GM12878 (cell line): ENCODE measurements around the gene GMDS. TPM values are rescaled to one million over a fixed set of nuclear protein-coding genes. Genes with fewer than 3 reads are reported as not detected.

Experiments used
- ATAC-seq: fragments of 200-7000 bp; cut with Tn5 transposase; 3 replicates; pipeline ENCODE4 v1.9.1; 2020; ENCODE audit warnings: mild to moderate bottlenecking, moderate library complexity
- BruUV-seq: library from RNA; stranded (reverse); fragments of 400-500 nt; replicated peaks from 2 replicates; lab custom pipeline; 2021; lab: Mats Ljungman, UMichigan
- CTCF ChIA-PET: fragments of 300-600 bp; sonication (Branson Sonifier 250); formaldehyde crosslinking; extraction: SDS; loops from one replicate; lab custom pipeline; 2021; ENCODE audit warnings: inconsistent platforms; lab: Yijun Ruan, JAX
- POLR2A ChIA-PET: fragments of 350-600 bp; formaldehyde crosslinking; extraction: SDS; loops from one replicate; lab custom pipeline; 2021; ENCODE audit warnings: inconsistent platforms; lab: Charles Lee
- RAD21 ChIA-PET: fragments of 300-600 bp; sonication (Branson Sonifier 250); formaldehyde crosslinking; loops from one replicate; lab custom pipeline; 2023; ENCODE audit warnings: antibody characterized with exemption; ENCODE audit not compliant: unreplicated experiment; lab: Charles Lee
- SMC1A ChIA-PET: fragments of 300-600 bp; sonication (Branson Sonifier 250); formaldehyde crosslinking; loops from one replicate; lab custom pipeline; 2023; ENCODE audit not compliant: unreplicated experiment, uncharacterized antibody; lab: Charles Lee
- DNase-seq: peaks from one replicate; pipeline ENCODE4 v3.0.0-alpha.2; 2011; ENCODE audit warnings: low read depth, low spot score
- FAIRE-seq: peaks from 3 replicates; lab custom pipeline; 2011; peaks lifted over from hg19 to GRCh38; lab: Jason Lieb, UNC
- H2AFZ ChIP-seq: 2 replicates; pipeline ENCODE4 v1.6.0; 2011; ENCODE audit warnings: low read depth, low read length, control low read depth; ENCODE audit not compliant: control insufficient read depth
- H3K27ac ChIP-seq: 2 replicates; pipeline ENCODE4 v1.5.1; 2011; ENCODE audit warnings: control low read depth; ENCODE audit not compliant: control insufficient read depth, insufficient read depth
- H3K27me3 ChIP-seq, 2 experiments: replicated peaks in 1 of 2; 2 replicates each; pipeline versions ENCODE4 v1.6.0 to v1.6.1; 2011; ENCODE audit warnings: low read length in 1 of 2; ENCODE audit not compliant: control insufficient read depth in 2 of 2, insufficient read depth in 2 of 2
- H3K36me3 ChIP-seq, 2 experiments: 2 replicates each; pipeline ENCODE4 v1.5.1; 2011; ENCODE audit warnings: low read length in 1 of 2; ENCODE audit not compliant: control insufficient read depth in 2 of 2, insufficient read depth in 2 of 2
- H3K4me1 ChIP-seq: 2 replicates; pipeline ENCODE4 v1.6.1; 2011; ENCODE audit warnings: mild to moderate bottlenecking, low read length, moderate library complexity, mixed read lengths; ENCODE audit not compliant: control insufficient read depth, insufficient read depth
- H3K4me2 ChIP-seq: 2 replicates; pipeline ENCODE4 v1.6.0; 2011; ENCODE audit warnings: control low read depth; ENCODE audit not compliant: control insufficient read depth, insufficient read depth
- H3K4me3 ChIP-seq: fragments of 200-600 bp; sonication (generic); 2 replicates; pipeline ENCODE4 v1.5.1; 2016
- H3K79me2 ChIP-seq: 2 replicates; pipeline ENCODE4 v1.6.0; 2011; ENCODE audit warnings: low read length; ENCODE audit not compliant: control insufficient read depth, insufficient read depth
- H3K9ac ChIP-seq: 2 replicates; pipeline ENCODE4 v1.8.0; 2011; ENCODE audit warnings: low read length, control low read depth, mixed read lengths; ENCODE audit not compliant: control insufficient read depth, insufficient read depth
- H3K9me3 ChIP-seq: replicated peaks from 3 replicates; pipeline ENCODE4 v1.5.1; 2011; ENCODE audit warnings: mild to moderate bottlenecking, low read length; ENCODE audit not compliant: control insufficient read depth, insufficient read depth
- H4K20me1 ChIP-seq: 2 replicates; pipeline ENCODE4 v1.6.0; 2011; ENCODE audit not compliant: control insufficient read depth, insufficient read depth
- NR2F1 ChIP-seq: fragments of 450-650 bp; conservative IDR thresholded peaks from 2 replicates; pipeline ENCODE4 v1.6.1; 2017; ENCODE audit warnings: mild to moderate bottlenecking
- POU2F2 ChIP-seq: IDR thresholded peaks from 3 replicates; pipeline ENCODE4 v1.6.1; 2011; ENCODE audit warnings: low read depth, mild to moderate bottlenecking, low read length, borderline replicate concordance
- SP1 ChIP-seq: IDR thresholded peaks from one replicate; pipeline ENCODE4 v1.6.1; 2011; ENCODE audit warnings: low read depth, low read length
- ZNF622 ChIP-seq: fragments of 450-650 bp; IDR thresholded peaks from 2 replicates; pipeline ENCODE4 v1.6.1; 2017; ENCODE audit warnings: mild to moderate bottlenecking, inconsistent platforms
- WGBS: methylation state at CpG from one replicate; pipeline ENCODE4 v1.1.6; 2016; ENCODE audit warnings: low lambda C conversion rate; ENCODE audit not compliant: insufficient replicate concordance, insufficient coverage; ENCODE audit errors: missing lambda C conversion rate; 5-methylcytosine and 5-hydroxymethylcytosine counted together
- in situ Hi-C: fragments of 300-500 bp; cut with MboI; formaldehyde crosslinking; loops from 9 replicates; pipeline ENCODE4 v1.14.3; 2018; ENCODE audit warnings: mixed read lengths
- intact Hi-C: fragments of 100-400 bp; cut with micrococcal nuclease; formaldehyde crosslinking; loops from one replicate; pipeline ENCODE4 v1.14.2; 2022; ENCODE audit not compliant: unreplicated experiment
- polyA plus RNA-seq, 11 experiments: library from polyadenylated mRNA; depleted of rRNA in 4 of 11; unstranded in 6 of 11; stranded (reverse) in 5 of 11; fragments of >200 nt; fragmentation: Nextera tagmentation in 4 of 11; fragmentation: Illumina TruSeq in 1 of 11; extraction: Ambion mirVana in 4 of 11; extraction: Trizol in 1 of 11; gene quantifications; 1 replicate in 1 of 11; 2 replicates in 10 of 11; pipeline versions ENCODE4 v1.2.1 to v1.2.3, GENCODE V29; 2011 to 2016; ENCODE audit warnings: inconsistent platforms in 2 of 11, missing spikeins in 2 of 11, low read depth in 1 of 11
- total RNA-seq, 4 experiments: library from RNA; depleted of rRNA in 3 of 4; stranded (reverse); fragments of >200 nt in 3 of 4; fragmentation: Illumina TruSeq in 1 of 4; extraction: Trizol in 1 of 4; gene quantifications; 2 replicates each; pipeline versions ENCODE4 v1.2.1 to v1.2.3, GENCODE V29; 2013 to 2021
- TF ChIP-seq, protein P1 (sequence below): fragments of 150-350 bp; IDR thresholded peaks from 2 replicates; pipeline ENCODE4 v1.6.1; 2016; ENCODE audit warnings: low read depth, low read length

Gene GMDS
- total and polyA plus RNA-seq, 10 of the 15 experiments (the other 5 are each of a cell fraction or from before 2014, with no cell fraction given): 0.61 to 53.8 (median 29.3) TPM

DNA sequence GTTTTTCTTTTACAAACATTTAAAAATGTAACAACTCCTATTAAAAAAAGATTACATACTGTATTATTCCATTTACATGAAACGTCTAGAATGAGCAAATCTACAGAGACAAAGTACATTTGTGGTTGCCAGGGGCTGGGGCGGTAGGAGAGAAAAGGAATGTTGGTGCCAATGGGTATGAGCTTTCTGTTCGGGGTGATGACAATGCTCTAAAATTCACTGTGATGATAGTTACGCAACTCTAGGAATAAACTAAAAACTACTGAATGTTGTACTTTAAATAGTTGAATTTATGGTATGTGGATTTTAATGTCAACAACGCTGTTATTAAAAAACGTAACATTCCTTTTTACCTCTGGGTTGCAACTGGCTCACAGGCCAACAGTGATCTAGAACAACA, 211.1 kb downstream of the GMDS start:
- Histone ChIP-seq H3K9ac (no peak overlapping the region), H3K36me3 (no peaks in the 10 kb centered on the region), H3K27me3 (no peaks in the 10 kb centered on the region), H3K4me3 (no peak overlapping the region), H3K4me2 (no peak overlapping the region), H3K9me3 (no peaks in the 10 kb centered on the region), H3K4me1 (no peaks in the 10 kb centered on the region), H4K20me1 (no peaks in the 10 kb centered on the region), H3K79me2 (no peaks in the 10 kb centered on the region), H3K27ac (no peak overlapping the region), H2AFZ (no peak overlapping the region)
- DNase-seq: no peak
- in situ Hi-C loops: no loop called here
- intact Hi-C loops: no loop called here
- TF ChIP-seq ZNF622 (no peak), NR2F1 (no peak), SP1 (no peak), POU2F2 (no peak)
- TF ChIP-seq, protein P1, sequence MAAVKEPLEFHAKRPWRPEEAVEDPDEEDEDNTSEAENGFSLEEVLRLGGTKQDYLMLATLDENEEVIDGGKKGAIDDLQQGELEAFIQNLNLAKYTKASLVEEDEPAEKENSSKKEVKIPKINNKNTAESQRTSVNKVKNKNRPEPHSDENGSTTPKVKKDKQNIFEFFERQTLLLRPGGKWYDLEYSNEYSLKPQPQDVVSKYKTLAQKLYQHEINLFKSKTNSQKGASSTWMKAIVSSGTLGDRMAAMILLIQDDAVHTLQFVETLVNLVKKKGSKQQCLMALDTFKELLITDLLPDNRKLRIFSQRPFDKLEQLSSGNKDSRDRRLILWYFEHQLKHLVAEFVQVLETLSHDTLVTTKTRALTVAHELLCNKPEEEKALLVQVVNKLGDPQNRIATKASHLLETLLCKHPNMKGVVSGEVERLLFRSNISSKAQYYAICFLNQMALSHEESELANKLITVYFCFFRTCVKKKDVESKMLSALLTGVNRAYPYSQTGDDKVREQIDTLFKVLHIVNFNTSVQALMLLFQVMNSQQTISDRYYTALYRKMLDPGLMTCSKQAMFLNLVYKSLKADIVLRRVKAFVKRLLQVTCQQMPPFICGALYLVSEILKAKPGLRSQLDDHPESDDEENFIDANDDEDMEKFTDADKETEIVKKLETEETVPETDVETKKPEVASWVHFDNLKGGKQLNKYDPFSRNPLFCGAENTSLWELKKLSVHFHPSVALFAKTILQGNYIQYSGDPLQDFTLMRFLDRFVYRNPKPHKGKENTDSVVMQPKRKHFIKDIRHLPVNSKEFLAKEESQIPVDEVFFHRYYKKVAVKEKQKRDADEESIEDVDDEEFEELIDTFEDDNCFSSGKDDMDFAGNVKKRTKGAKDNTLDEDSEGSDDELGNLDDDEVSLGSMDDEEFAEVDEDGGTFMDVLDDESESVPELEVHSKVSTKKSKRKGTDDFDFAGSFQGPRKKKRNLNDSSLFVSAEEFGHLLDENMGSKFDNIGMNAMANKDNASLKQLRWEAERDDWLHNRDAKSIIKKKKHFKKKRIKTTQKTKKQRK: no peak
- no TSS peak for BruUV-seq
- no peak for ATAC-seq
- ChIA-PET CTCF (no interaction called here), POLR2A (no interaction called here), RAD21 (no interaction called here), SMC1A (no interaction called here)
- no peak for FAIRE-seq
- 88% methylated on average over 6 of the region's 6 CpGs for WGBS
